ENCODE results near the gene SLC12A7. TPM values are rescaled to one million over a fixed set of nuclear protein-coding genes. Genes with fewer than 3 reads are reported as not detected.
"Not testable (repeated sequence)": the region's sequence is repeated elsewhere in the genome, so short reads cannot be mapped to it uniquely, and the experiment has no call there.

The SLC12A7 gene
- total and polyA plus RNA-seq, 10 donors = 8.6 to 120 (median 52.3) TPM

DNA sequence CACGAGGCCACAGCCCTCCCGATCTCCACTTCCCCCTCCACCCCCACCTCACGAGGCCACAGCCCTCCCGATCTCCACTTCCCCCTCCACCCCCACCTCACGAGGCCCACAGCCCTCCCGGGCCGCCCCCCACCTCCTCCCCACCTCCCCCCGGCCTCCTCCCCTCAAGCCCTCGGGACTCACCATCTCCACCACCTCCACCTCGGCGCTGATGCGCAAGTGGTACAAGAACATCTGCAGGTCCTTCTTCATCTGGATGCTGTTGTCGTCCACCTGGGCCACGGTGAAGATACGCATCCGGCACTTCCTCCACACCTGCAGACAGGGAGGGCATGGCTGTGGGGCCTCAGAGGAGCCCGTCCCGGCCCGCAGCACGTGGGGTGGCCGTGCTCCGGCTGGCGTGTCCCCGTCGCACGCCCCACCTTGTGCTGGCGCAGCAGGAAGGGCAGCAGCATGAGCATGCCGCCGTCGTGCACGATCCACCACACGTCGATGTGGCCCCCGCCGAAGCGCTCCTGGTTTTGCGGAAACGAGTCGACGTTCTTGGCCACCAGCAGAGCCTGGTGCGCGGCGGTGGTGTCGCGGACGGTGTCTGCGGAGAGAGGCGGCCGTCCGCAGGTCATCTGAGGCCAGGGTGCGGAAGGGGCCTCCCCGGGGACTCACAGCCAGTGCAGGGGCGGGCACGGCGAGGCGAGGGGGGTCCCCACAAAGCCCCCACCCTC, 48.0 kb downstream of the SLC12A7 start:
- H3K36me3 ChIP-seq = peaks cover 0 to 97% (median 69%) of the 10 kb centered on the region in 6 donors
- TF ChIP-seq POLR2A (IDR thresholded peaks at IDR 0.05) (no peak), POLR2AphosphoS5 (IDR thresholded peaks at IDR 0.05) (peak in 2 of 3 donors; percentile 11 to 60)
- H3K27ac ChIP-seq = no peak overlapping the region
- no peak for DNase-seq
- no peaks in the 10 kb centered on the region for H3K27me3 ChIP-seq (replicated peaks in 1 of 7)
- WGBS, 5 donors = 87 to 91% (median 89%) methylated on average over 37 to 56 of the region's 56 CpGs
- peaks cover 0 to 3% (median 0%) of the 10 kb centered on the region in 6 donors for H3K4me1 ChIP-seq
- no peak overlapping the region for H3K4me3 ChIP-seq
- H3K9me3 ChIP-seq = no peaks in the 10 kb centered on the region
- intact Hi-C loops (cut with DNase I; ENCODE audit: low total_unique reads) = no loop called here

DNA sequence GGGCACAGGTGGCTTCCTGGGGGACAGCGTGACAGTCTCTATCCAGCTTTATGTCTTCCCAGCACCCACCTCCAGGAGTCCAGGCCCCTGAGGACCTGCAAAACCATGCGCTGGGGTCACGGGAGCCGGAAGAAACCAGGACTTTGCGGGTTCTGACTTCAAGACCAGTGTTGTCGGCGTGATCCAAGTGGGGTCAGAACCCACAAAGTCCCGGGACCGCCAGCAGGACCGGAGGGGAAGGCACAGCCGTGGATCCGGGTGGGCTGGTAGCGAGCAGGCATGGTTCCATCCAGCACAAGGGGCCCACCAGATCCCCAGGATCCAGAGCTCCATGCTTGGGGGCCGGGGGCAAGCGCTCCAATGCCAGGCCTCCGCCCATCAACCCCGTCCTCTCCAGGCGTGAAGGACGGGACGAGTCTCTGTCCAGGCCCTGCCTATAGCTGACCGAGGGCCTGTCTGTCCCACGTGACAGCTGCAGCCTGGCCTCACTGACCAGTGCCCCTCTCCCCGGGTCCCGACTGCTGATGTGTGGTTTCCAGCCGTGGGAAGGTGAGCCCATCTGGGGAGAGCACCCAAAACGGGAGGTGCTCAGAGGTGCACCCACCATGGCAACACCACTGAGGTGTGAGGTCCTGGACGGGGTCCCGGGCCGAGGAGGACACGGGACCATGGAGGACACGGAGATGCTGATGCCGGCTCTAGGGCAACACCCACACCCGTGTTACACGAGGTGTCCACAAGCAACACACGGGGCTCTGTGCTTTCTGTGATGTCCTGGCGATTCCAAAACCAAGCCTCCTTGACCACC, 48.9 kb downstream of the SLC12A7 start:
- H3K36me3 ChIP-seq = peaks cover 0 to 97% (median 66%) of the 10 kb centered on the region in 6 donors
- DNase-seq = no peak
- no peaks in the 10 kb centered on the region for H3K9me3 ChIP-seq
- WGBS, 5 donors = 90 to 97% (median 95%) methylated on average over 13 to 36 of the region's 36 CpGs
- intact Hi-C loops (cut with DNase I; ENCODE audit: low total_unique reads) = no loop called here
- TF ChIP-seq, protein P1, sequence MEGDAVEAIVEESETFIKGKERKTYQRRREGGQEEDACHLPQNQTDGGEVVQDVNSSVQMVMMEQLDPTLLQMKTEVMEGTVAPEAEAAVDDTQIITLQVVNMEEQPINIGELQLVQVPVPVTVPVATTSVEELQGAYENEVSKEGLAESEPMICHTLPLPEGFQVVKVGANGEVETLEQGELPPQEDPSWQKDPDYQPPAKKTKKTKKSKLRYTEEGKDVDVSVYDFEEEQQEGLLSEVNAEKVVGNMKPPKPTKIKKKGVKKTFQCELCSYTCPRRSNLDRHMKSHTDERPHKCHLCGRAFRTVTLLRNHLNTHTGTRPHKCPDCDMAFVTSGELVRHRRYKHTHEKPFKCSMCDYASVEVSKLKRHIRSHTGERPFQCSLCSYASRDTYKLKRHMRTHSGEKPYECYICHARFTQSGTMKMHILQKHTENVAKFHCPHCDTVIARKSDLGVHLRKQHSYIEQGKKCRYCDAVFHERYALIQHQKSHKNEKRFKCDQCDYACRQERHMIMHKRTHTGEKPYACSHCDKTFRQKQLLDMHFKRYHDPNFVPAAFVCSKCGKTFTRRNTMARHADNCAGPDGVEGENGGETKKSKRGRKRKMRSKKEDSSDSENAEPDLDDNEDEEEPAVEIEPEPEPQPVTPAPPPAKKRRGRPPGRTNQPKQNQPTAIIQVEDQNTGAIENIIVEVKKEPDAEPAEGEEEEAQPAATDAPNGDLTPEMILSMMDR (IDR thresholded peaks at IDR 0.05 in 8 of 11, conservative IDR thresholded peaks at IDR 0.05 in 3 of 11) = no peak
- TF ChIP-seq POLR2A (IDR thresholded peaks at IDR 0.05) = no peak
- peak in 1 of 3 donors; percentile 49 for TF ChIP-seq POLR2AphosphoS5 (IDR thresholded peaks at IDR 0.05)
- H3K4me1 ChIP-seq = peaks cover 0 to 3% (median 0%) of the 10 kb centered on the region in 6 donors
- no peak overlapping the region for H3K4me3 ChIP-seq
- no peaks in the 10 kb centered on the region for H3K27me3 ChIP-seq (replicated peaks in 1 of 7)
- no peak overlapping the region for H3K27ac ChIP-seq

DNA sequence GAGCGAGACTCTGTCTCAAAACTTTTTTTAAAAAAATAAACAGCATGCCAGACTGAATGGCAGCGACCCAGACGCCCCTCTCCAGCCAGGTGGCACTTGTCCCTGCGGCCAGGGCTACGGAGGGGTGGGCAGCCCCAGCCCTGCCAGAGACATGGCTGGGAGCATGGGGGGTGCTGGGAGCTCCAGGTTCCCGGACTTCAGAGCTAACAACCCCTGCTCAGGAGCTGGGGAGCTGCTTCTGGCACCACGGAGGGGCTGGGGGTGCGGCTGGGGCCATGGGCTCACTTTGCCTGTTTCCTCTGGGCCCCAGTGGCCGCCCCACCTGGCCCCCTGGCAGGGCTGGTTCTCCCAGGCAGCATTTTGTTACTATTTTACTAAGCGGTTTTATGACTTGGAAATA, 49.9 kb downstream of the SLC12A7 start:
- no peak for TF ChIP-seq POLR2AphosphoS5 (IDR thresholded peaks at IDR 0.05)
- TF ChIP-seq, protein P1 (IDR thresholded peaks at IDR 0.05 in 8 of 11, conservative IDR thresholded peaks at IDR 0.05 in 3 of 11) = no peak
- TF ChIP-seq POLR2A (IDR thresholded peaks at IDR 0.05) = no peak
- no peaks in the 10 kb centered on the region for H3K4me1 ChIP-seq
- peaks cover 0 to 97% (median 72%) of the 10 kb centered on the region in 6 donors for H3K36me3 ChIP-seq
- H3K27me3 ChIP-seq (replicated peaks in 1 of 7) = no peaks in the 10 kb centered on the region
- intact Hi-C loops (cut with DNase I; ENCODE audit: low total_unique reads) = no loop called here
- H3K27ac ChIP-seq = no peak overlapping the region
- H3K4me3 ChIP-seq = no peak overlapping the region
- DNase-seq = no peak
- H3K9me3 ChIP-seq = no peaks in the 10 kb centered on the region
- 82 to 89% (median 86%) methylated on average over 8 to 10 of the region's 10 CpGs for WGBS, 5 donors

DNA sequence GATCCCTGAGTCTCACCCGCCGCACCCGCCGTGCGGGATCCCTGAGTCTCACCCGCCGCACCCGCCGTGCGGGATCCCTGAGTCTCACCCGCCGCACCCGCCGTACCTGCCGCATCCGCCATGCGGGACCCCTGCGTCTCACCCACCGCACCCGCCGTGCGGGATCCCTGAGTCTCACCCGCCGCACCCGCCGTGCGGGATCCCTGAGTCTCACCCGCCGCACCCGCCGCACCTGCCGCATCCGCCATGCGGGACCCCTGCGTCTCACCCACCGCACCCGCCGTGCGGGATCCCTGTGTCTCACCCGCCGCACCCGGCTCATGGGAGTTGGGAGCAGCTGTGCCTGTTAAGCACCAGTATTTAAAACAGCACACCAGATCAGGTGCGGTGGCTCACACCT, 50.6 kb downstream of the SLC12A7 start:
- 85 to 95% (median 88%) methylated on average over 7 to 12 of the region's 43 CpGs for WGBS, 5 donors

DNA sequence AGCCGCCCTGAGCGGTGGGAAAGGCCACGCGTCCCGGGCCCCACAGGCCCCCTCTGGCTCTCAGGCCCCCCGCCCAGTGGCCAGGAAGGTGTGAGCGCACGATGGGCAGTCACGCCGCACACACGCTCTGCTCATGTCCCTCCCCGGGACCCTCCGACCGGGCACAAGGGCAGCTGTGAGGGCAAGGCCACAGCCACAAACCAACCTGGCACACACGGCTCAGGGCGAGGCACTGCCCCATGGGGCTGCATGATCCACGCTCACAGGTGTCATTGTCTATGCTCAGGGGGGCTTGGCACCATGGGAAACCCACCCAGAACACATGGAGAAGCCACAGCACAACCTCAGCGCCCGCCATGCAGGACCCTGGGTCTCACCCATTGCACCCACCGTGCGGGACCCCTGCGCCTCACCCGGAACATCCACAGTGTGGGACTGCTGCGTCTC, 51.3 kb downstream of the SLC12A7 start:
- TF ChIP-seq POLR2AphosphoS5 (IDR thresholded peaks at IDR 0.05) (peak in 1 of 3 donors; percentile 7), POLR2A (IDR thresholded peaks at IDR 0.05) (no peak)
- TF ChIP-seq, protein P1 (IDR thresholded peaks at IDR 0.05 in 8 of 11, conservative IDR thresholded peaks at IDR 0.05 in 3 of 11) = no peak
- no peak for DNase-seq
- no peaks in the 10 kb centered on the region for H3K4me1 ChIP-seq
- intact Hi-C loops (cut with DNase I; ENCODE audit: low total_unique reads) = no loop called here
- WGBS, 5 donors = 80 to 100% (median 82%) methylated on average over 5 to 24 of the region's 24 CpGs
- H3K36me3 ChIP-seq = peaks cover 0 to 97% (median 79%) of the 10 kb centered on the region in 6 donors
- H3K4me3 ChIP-seq = no peak overlapping the region
- no peaks in the 10 kb centered on the region for H3K27me3 ChIP-seq (replicated peaks in 1 of 7)
- no peaks in the 10 kb centered on the region for H3K9me3 ChIP-seq
- no peak overlapping the region for H3K27ac ChIP-seq

More for the DNA sequence above, 50.6 kb downstream of the SLC12A7 start:
- DNase-seq; H3K4me1 ChIP-seq; H3K4me3 ChIP-seq; H3K27ac ChIP-seq; intact Hi-C loops (cut with DNase I; ENCODE audit: low total_unique reads); H3K27me3 ChIP-seq (replicated peaks in 1 of 7); H3K9me3 ChIP-seq: not testable (repeated sequence)
- H3K36me3 ChIP-seq = peaks cover 0 to 97% (median 76%) of the 10 kb centered on the region in 6 donors

Measured in spleen (tissue), 11 donors.